GM18505 (cell line): ENCODE data around the gene LARP1.

Experiments
- ATAC-seq: cut with Tn5 transposase; IDR thresholded peaks from one replicate; pipeline ENCODE4 v1.9.1; 2021; ENCODE audit not compliant: unreplicated experiment
- POLR2A ChIP-seq: IDR thresholded peaks from 4 replicates; pipeline ENCODE4 v1.6.1; 2011; ENCODE audit warnings: borderline replicate concordance; ENCODE audit not compliant: insufficient read depth, insufficient read length; ENCODE audit errors: extremely low read depth

LARP1 gene

GRCh38 chr5:154842689-154843530 lies 87.7 kb downstream of the LARP1 start:
- no peak for TF ChIP-seq POLR2A

GRCh38 chr5:154844809-154845208 lies 89.6 kb downstream of the LARP1 start:
- no peak for ATAC-seq
- TF ChIP-seq POLR2A: no peak

More at GRCh38 chr5:154842689-154843530, 87.7 kb downstream of the LARP1 start:
- ATAC-seq: no peak

- no peak for TF ChIP-seq POLR2A
- ATAC-seq: no peak
Observed at GRCh38 chr5:154849264-154849785, 94.1 kb downstream of the LARP1 start.

GRCh38 chr5:154849791-154850201 lies 94.6 kb downstream of the LARP1 start:
- ATAC-seq: no peak
- no peak for TF ChIP-seq POLR2A

GRCh38 chr5:154850255-154851062 lies 95.3 kb downstream of the LARP1 start, which contains the start of gene FAXDC2:
TSS of gene FAXDC2 (minus strand) at chr5:154850603. CDS start at chr5:154838178, 12,425 bp downstream.
- no peak for ATAC-seq
- no peak for TF ChIP-seq POLR2A

GRCh38 chr5:154851351-154851750 lies 96.2 kb downstream of the LARP1 start:
- TF ChIP-seq POLR2A: no peak

GRCh38 chr5:154857530-154858296 lies 102.5 kb downstream of the LARP1 start:
- peak; percentile 61 for TF ChIP-seq POLR2A
- peak; percentile 62 for ATAC-seq

More at GRCh38 chr5:154851351-154851750, 96.2 kb downstream of the LARP1 start:
- no peak for ATAC-seq

GRCh38 chr5:154858297-154858971 lies 103.3 kb downstream of the LARP1 start, which contains the start of gene CNOT8:
TSS of gene CNOT8 (plus strand) at chr5:154858627. CDS start at chr5:154863279, 4,652 bp downstream.
- TF ChIP-seq POLR2A: peak; percentile 89
- ATAC-seq: peak; percentile 74

- TF ChIP-seq POLR2A: peak; percentile 33
- no peak for ATAC-seq
Observed at GRCh38 chr5:154858972-154859871, 104.0 kb downstream of the LARP1 start.

GRCh38 chr5:154860123-154860522 lies 104.9 kb downstream of the LARP1 start:
- no peak for TF ChIP-seq POLR2A
- no peak for ATAC-seq

- ATAC-seq: no peak
- TF ChIP-seq POLR2A: no peak
Observed at GRCh38 chr5:154860765-154861164, 105.6 kb downstream of the LARP1 start.

GRCh38 chr5:154861946-154862345 lies 106.8 kb downstream of the LARP1 start:
- no peak for TF ChIP-seq POLR2A
- ATAC-seq: no peak

GRCh38 chr5:154862766-154863165 lies 107.6 kb downstream of the LARP1 start:
- TF ChIP-seq POLR2A: no peak
- no peak for ATAC-seq
